Measurements from ENCODE around the gene C1orf94.

The C1orf94 gene, protein sequence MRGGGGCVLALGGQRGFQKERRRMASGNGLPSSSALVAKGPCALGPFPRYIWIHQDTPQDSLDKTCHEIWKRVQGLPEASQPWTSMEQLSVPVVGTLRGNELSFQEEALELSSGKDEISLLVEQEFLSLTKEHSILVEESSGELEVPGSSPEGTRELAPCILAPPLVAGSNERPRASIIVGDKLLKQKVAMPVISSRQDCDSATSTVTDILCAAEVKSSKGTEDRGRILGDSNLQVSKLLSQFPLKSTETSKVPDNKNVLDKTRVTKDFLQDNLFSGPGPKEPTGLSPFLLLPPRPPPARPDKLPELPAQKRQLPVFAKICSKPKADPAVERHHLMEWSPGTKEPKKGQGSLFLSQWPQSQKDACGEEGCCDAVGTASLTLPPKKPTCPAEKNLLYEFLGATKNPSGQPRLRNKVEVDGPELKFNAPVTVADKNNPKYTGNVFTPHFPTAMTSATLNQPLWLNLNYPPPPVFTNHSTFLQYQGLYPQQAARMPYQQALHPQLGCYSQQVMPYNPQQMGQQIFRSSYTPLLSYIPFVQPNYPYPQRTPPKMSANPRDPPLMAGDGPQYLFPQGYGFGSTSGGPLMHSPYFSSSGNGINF

GRCh38 chr1:34176830-34177603 is at the start of gene C1orf94:
C1orf94 (plus strand) TSS chr1:34176907; CDS start chr1:34177790, 883 bp downstream.
- no peak for DNase-seq (ENCODE audit: low spot score)

DNA sequence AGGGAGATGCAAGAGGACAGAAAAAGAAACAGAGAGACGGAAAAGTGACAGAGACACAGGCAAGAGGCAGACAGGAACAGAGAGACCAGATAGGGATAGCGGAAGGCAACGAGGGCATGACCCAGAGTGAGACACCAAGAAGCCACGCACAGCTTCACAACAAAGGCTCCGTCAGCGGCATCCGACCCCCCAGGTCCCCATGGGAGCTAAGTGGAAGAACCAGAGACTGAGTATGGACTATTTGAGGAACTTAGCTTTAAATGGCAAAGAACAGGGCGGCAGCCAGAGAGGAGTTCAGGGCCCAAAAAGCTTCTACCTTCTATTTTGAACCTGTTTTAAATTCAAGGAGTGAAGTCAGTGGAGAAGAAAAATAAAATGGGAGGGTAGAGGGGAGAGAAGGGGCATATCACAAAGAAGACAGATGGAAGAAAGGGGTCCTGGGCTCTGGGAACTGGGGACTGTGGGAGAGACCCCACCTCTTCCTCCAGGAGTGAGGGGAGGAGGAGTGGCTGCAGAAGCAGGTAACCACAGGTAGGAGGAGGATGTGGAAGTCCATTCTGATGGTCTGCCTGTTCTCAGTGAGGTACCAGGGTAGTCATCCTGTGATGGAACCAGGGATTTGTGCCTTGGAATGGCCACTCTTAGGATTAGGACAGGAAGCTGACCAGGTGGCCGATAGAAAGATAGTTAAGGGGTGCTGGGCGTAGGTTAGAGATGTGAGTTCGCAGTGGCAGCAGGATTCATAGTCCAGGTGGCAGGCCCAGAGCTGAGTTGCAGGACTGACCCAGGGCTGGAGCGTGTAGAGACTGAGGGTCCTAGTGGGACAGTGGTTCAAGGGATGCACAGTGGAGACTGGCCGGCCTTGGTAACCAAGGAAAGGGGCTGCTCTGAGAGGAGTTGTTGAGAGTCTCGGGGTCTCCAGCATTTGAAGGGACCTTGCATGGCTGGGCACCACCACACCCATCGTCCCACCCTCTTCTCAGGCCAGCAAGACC is 49.4 kb upstream of the C1orf94 start:
- DNase-seq (ENCODE audit: low spot score): no peak

DNA sequence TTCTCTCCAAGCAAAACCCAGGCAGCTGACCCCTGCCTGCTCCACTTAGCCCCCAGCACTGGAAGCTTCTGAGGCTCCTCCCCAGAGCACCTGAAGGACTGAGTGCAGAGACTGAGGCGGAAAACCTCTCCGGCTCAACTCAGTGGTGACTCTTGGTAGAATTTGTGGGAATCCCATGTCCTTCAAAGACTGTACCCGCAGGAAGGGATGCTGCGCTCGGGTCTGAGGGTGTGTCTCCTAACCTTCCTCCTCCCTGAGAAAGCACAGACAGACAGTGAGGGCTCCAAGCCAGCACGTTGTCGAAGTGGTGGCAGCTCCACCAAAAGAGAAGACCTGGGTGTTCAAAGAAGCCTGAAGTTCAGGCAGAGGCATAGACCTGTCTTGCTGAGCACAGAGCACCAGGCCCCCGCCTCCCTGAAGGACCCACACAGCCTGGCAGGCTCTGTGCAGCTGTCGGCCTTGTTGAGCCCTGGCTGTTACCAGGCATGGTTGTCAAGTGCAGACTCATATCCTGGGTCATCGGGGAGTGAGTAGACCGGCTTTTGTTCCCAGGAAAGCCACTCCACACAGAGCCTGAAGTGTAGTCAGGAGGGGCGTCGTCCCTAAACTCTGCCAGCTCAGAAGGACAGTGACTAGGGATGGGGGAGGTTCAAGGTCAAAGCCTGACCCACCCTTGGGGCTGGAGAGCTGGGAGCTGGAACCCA is 48.4 kb upstream of the C1orf94 start:
- no peak for DNase-seq (ENCODE audit: low spot score)

DNA sequence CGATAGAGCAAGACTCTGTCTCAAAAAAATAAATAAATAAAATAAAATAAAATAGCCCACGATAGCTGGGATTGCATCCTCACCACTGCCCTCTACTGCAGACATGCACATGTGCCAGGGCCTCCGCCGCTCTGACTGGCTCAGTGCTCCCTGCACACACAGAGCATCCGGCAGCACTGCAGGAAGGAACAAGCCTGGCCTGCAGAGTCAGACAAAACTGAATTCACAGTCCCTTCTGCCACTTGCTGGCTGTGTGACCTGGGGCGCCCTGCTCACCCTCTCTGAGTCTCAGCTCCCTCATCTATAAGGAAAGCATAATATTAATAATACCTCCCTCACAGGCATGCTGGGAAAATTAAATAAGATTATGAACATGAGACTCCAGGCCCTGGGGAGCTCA is 47.1 kb upstream of the C1orf94 start:
- DNase-seq (ENCODE audit: low spot score): no peak

DNA sequence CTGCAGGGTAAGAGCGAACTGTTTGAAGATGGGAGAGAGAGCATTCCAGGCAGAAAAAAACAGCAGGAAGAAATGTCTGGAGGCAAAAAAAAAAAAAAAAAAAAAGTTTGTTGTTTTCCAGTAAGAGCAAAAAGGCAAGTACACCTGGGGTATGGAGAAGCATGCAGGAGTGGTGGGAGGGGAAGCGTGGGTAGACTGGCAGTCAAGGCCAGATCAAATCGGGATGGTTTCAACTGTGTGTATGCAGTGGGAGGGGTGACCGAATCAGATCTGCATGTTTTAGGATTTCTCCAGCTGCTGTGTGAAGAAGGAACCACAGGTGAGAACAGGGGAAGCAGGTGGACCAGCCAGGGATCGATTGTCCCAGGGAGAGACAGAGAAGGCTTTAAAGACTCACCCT is 46.4 kb upstream of the C1orf94 start:
- no peak for DNase-seq (ENCODE audit: low spot score)

- no peak for DNase-seq (ENCODE audit: low spot score)
Measured at GRCh38 chr1:34131396-34132160, 45.1 kb upstream of the C1orf94 start.

GRCh38 chr1:34132161-34132420 is 44.6 kb upstream of the C1orf94 start:
- no peak for DNase-seq (ENCODE audit: low spot score)

DNA sequence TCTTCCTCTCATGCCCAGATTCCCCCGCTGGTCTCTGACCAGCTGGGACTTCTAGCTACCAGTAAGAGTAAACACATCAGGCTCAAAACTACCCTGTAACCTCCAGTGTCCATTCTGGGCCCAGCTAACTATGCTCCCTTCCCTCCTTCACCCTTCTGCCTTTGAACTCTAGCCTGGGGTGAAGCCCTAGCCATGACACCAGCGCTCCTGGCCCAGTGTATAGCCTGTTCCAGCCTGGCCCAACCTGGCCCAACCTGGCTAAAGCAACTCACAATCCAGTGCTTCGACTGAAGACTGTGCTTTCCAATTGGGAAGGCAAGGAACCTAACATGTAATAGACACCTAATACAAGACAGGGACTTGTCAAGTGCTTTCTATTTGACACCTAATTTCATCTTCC is 39.3 kb upstream of the C1orf94 start:
- DNase-seq (ENCODE audit: low spot score): no peak

DNA sequence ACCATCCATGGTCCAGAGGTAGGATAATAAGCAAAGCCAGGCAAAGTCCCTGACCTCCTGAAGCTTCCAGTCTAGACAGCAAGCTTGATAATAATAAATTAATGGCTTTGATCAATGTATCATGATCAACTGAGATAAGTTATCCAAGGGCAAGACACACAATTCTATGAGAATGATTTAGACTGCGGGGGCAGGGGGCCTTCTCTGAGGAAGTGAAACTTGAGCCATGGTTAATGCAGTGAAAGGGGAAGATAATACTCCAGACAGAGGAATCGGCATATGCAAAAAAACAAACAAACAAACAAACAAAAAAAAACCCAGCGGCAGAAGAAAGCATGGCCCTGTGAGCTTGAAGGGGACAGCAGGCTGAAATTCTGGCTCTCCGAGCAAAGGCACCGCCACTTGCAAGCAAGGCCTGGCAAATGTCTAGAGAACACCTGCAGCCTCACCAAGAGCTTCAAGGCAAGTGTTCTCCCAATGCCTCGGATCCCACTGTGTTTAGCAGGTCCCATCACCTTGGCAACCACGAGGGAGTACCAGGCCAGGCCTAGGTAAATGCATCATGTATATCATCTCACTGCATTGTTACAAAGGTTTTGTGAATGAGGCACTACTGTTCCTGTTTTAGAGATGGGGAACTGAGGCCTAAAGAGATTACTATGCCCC is 36.6 kb upstream of the C1orf94 start:
- no peak for DNase-seq (ENCODE audit: low spot score)

DNA sequence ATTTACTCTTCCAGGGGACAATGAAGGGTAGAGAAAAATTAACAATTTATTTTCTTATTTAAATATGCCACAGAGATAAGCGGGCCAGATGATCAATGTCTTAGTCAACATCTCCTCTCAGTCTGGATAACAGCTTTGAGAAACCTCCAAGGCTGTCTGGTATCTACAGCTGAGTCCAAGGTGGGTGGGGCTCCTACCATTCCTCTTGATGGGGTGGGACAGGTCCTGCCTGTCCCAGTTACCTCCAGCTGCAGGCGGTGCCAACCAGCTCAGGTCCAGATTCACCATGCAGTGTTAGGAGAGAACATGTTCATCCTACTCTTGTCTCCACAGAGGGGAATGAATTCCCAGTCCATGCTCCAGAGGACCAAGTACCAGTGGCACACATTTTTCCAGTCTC is 32.7 kb upstream of the C1orf94 start:
- no peak for DNase-seq (ENCODE audit: low spot score)

GRCh38 chr1:34144766-34145165 is 31.9 kb upstream of the C1orf94 start:
- no peak for DNase-seq (ENCODE audit: low spot score)

DNA sequence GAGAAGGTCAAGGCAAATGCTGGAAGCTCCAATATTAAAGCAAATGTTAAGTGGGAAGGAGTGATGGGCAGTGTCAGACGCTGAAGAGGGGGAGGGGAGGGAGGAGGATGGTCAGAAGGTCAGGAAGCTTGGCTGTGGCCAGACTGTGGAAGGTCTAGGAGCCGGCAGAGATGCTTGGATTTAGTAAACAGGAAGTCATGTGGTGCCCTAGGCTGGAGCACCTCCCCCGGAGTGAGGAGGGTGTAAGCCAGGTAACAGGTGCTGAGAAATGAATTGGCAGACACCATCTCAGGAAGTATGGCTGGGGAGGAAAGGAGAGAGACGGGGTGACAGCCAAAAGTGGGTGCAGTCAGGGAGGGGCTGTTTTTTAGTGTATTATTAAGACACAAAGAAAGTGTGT is 29.4 kb upstream of the C1orf94 start:
- no peak for DNase-seq (ENCODE audit: low spot score)

DNA sequence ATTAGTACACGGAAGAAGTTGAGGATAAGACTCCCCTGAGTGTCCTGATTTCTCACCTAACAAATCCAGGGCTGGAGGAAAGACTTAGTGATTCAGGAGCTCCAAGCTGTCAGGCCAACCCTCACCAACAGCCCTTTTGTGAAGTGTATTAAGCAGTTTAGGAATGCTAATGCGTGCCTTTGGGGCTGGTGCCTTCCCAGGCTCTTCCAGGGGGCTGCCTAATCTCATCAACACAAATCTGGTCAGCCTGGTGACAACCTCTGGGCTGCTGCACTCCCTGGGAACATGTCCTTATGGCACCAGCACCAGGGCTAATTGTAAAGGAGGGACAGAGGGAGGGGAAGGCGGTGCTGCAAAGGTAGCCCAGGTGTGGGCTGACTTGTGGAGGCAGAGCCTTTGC is 27.2 kb upstream of the C1orf94 start:
- DNase-seq (ENCODE audit: low spot score): no peak

- DNase-seq (ENCODE audit: low spot score): no peak
Measured at GRCh38 chr1:34153246-34153645, 23.5 kb upstream of the C1orf94 start.

GRCh38 chr1:34155860-34156259 is 20.8 kb upstream of the C1orf94 start:
- DNase-seq (ENCODE audit: low spot score): no peak

- no peak for DNase-seq (ENCODE audit: low spot score)
Measured at GRCh38 chr1:34156739-34157138, 20.0 kb upstream of the C1orf94 start.

- no peak for DNase-seq (ENCODE audit: low spot score)
Measured at GRCh38 chr1:34162852-34163766, 13.6 kb upstream of the C1orf94 start.

DNA sequence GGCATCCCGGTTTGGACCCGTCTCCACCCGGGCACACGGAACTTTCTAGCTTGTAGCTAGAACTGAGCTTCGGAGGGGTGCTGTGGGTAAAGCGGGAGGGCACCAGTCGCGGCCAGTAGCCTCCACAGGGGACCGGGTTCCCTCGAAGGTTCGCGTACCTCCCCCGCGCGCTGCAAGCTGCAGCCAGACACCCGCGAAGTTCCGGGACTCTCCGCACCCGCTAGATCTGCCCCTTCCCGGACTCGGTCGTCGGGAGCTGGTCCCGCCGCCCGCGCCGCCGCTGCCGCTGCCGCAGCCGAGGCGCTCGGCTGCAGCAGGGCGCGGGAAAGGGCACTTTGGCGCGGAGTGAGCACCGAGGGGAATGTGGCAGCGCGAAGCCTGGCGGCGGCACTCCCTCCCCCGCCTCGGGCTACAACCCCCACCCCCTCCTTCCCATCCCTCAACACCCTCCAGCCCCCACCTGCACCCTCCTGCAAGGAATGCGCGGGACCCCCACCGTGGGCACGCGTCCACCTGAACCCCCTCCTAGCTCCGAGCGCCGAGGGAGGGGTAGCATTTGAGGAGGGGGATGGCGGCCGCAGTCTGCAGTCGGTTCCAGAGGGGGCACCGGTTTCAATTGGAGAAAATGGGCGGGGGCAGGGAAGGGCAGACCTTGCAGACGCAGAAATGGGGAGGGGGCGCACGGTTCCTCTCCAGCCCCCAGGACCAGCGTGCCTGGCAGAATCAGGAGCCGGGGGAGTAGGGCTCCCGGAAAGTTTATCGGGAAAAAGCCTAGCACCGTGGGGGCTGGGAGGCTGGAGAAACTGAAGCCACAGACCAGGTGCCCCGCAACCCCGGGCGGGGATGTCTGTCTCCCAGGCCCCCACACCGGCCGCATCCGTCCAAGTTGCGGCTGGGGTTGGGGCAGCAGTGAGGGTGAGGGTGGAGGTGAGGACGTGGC is 12.6 kb upstream of the C1orf94 start:
- no peak for DNase-seq (ENCODE audit: low spot score)

Data from CD4-positive, alpha-beta T cell treated with Interleukin-6 at 100 ng/mL for 8 hours (primary cell).